Lung (tissue), 12 donors: ENCODE data around the gene PIP5K1B. TPM values are rescaled to one million over a fixed set of nuclear protein-coding genes. Genes with fewer than 3 reads are reported as not detected.

Source experiments
- ATAC-seq: fragments of 200-7000 bp; cut with Tn5 transposase; one replicate; pipeline ENCODE4 v1.9.1; 2020; ENCODE audit warnings: moderate number of reproducible peaks; ENCODE audit not compliant: insufficient read depth, low FRiP score
- DNase-seq, 3 donors: peaks; one replicate each; pipeline ENCODE4 v3.0.0-alpha.2; 2013 to 2017
- H3K27ac ChIP-seq, 2 donors: one replicate each; pipeline ENCODE4 v1.5.1; 2013; ENCODE audit warnings: mild to moderate bottlenecking in 2 of 2, moderate library complexity in 2 of 2, control low read depth in 1 of 2, inconsistent platforms in 1 of 2, low read depth in 1 of 2, low read length in 1 of 2
- H3K27me3 ChIP-seq, 3 donors: one replicate each; pipeline ENCODE4 v1.5.1; 2013; ENCODE audit warnings: low read length in 2 of 3; ENCODE audit not compliant: control insufficient read depth in 3 of 3, insufficient read depth in 3 of 3
- H3K36me3 ChIP-seq, 4 donors: one replicate each; pipeline ENCODE4 v1.5.1; 2013; ENCODE audit warnings: low read length in 4 of 4, mild to moderate bottlenecking in 1 of 4, moderate library complexity in 1 of 4; ENCODE audit not compliant: control insufficient read depth in 4 of 4, insufficient read depth in 4 of 4
- H3K4me1 ChIP-seq, 5 donors: one replicate each; pipeline ENCODE4 v1.5.1; 2013; ENCODE audit warnings: low read length in 5 of 5, mild to moderate bottlenecking in 2 of 5, moderate library complexity in 1 of 5; ENCODE audit not compliant: control insufficient read depth in 5 of 5, insufficient read depth in 5 of 5
- H3K4me3 ChIP-seq: one replicate; pipeline ENCODE4 v1.5.1; 2013; ENCODE audit warnings: mild to moderate bottlenecking, control low read depth, moderate library complexity
- H3K9ac ChIP-seq, 2 donors: one replicate each; pipeline ENCODE4 v1.5.1; 2013; ENCODE audit warnings: low read length in 2 of 2, control low read depth in 1 of 2; ENCODE audit not compliant: insufficient read depth in 1 of 2
- H3K9me3 ChIP-seq, 4 donors: one replicate each; pipeline ENCODE4 v1.5.1; 2013; ENCODE audit warnings: low read length in 3 of 4, mild to moderate bottlenecking in 1 of 4, moderate library complexity in 1 of 4; ENCODE audit not compliant: control insufficient read depth in 4 of 4, insufficient read depth in 3 of 4
- CTCF ChIP-seq: IDR thresholded peaks from 2 replicates; pipeline ENCODE4 v1.5.1; 2012; ENCODE audit warnings: mild to moderate bottlenecking; ENCODE audit errors: control extremely low read depth, extremely low read depth
- WGBS, 2 donors: extraction: QIAGEN DNeasy Blood & Tissue Kit; methylation state at CpG; one replicate each; pipeline ENCODE4 v1.1.7; 2013; 5-methylcytosine and 5-hydroxymethylcytosine counted together
- polyA plus RNA-seq, 2 donors: library from polyadenylated mRNA; stranded (reverse); fragments of 200-250 nt; gene quantifications; one replicate each; pipeline ENCODE4 v1.2.1, GENCODE V29; 2013
- total RNA-seq, 2 donors: library from RNA; depleted of rRNA in 1 of 2; stranded (reverse); fragments of >200 nt in 1 of 2; gene quantifications; one replicate each; pipeline ENCODE4 v1.2.1, GENCODE V29; 2014 to 2021
- donor health status: control.
- donor health status: control.
- donor health status: Bipolar disorder and iron deficiency.
- donor health status: healthy.
- donor health status: DM: yes; HTN: yes; CAD: no.

Gene PIP5K1B
- total and polyA plus RNA-seq, 4 donors = 6.6 to 28.2 (median 15.6) TPM

DNA sequence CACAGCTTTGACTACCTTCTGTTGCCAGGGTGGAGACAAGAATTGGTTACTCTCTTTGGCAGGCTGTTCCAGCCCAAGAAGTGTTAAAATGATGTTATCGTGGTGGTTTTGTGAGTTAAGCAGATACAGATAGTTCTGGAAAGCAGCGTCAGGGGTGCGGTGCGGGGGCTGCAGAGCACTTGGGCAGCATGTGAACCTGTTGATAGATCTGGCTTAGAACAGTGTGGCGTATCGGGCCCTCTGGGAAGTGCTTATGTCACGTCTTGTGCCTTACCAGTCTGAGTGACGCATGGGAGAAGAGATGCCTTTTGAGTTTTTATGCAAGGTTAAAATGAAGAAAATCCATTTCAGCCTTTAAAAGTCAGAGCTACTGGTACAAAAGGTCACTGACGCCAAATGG lies 156.4 kb downstream of the PIP5K1B start:
- H3K4me1 ChIP-seq = peaks cover 0 to 7% (median 0%) of the 10 kb centered on the region in 5 donors
- no peak for ATAC-seq
- 90 to 95% methylated on average over 9 of the region's 9 CpGs for WGBS, 2 donors
- H3K9me3 ChIP-seq = no peaks in the 10 kb centered on the region
- H3K27me3 ChIP-seq = peaks cover 0 to 5% (median 3%) of the 10 kb centered on the region in 3 donors
- no peak overlapping the region for H3K4me3 ChIP-seq
- no peak for DNase-seq
- peaks cover 0 to 2% (median 0%) of the 10 kb centered on the region in 4 donors for H3K36me3 ChIP-seq
- H3K27ac ChIP-seq = peak overlapping the region in 1 of 2 donors; percentile 79
- no peak for TF ChIP-seq CTCF
- no peak overlapping the region for H3K9ac ChIP-seq

DNA sequence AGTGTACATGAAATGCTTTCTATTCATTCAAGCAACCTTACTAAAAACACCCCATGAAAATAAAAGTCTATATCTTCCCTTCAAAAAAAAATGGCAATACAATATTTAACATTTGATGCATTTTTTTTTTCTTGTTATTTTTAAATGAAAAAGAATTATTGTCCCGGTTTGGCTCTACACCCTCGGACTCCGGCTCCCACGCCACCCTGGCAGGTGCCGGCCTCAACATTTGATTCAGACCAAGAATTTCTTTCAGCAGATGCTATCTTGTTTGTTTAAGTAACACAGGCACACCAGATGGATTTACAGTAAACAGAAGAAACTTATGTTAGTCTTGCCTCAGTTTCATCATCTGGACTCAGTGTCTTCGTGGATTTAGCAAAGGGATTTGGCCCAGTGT lies 162.0 kb downstream of the PIP5K1B start:
- no peaks in the 10 kb centered on the region for H3K9me3 ChIP-seq
- no peak for TF ChIP-seq CTCF
- DNase-seq = no peak
- WGBS, 2 donors = 94 to 95% methylated on average over 6 of the region's 6 CpGs
- no peaks in the 10 kb centered on the region for H3K27me3 ChIP-seq
- ATAC-seq = no peak
- no peak overlapping the region for H3K27ac ChIP-seq
- H3K36me3 ChIP-seq = peaks cover 0 to 2% (median 0%) of the 10 kb centered on the region in 4 donors
- no peak overlapping the region for H3K4me3 ChIP-seq
- H3K4me1 ChIP-seq = peaks cover 0 to 13% (median 1%) of the 10 kb centered on the region in 5 donors
- H3K9ac ChIP-seq = no peak overlapping the region

- TF ChIP-seq CTCF = no peak
- Histone ChIP-seq H3K27me3 (no peaks in the 10 kb centered on the region), H3K4me3 (no peak overlapping the region), H3K36me3 (peaks cover 0 to 2% (median 0%) of the 10 kb centered on the region in 4 donors), H3K9me3 (no peaks in the 10 kb centered on the region), H3K27ac (peak overlapping the region in 1 of 2 donors; percentile 33), H3K9ac (no peak overlapping the region), H3K4me1 (peaks cover 0 to 13% (median 2%) of the 10 kb centered on the region in 5 donors)
- ATAC-seq = no peak
- WGBS, 2 donors = 91 to 98% methylated on average over 3 of the region's 3 CpGs
- no peak for DNase-seq
These were observed 164.0 kb downstream of the PIP5K1B start for GRCh38 chr9:68869022-68869421.

DNA sequence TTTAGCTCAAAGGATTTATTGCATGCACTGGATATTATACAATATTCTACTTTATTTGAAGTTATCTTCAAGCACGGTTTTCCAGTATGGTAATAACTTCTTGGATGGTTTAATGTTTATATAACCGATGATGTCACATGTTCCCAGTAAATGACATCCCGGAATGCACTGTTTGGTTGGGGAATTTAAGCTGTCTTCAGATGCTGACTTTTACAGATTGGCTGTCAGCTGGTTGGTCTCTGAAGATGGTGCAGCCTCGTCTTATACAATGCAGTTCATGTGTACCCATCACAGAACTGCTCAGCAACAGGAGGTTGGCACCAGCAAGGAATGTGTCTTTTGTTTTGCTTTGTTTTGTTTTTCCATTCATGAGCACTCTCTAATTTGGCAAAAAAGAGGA lies 165.0 kb downstream of the PIP5K1B start:
- DNase-seq (no peak), ATAC-seq (no peak)
- Histone ChIP-seq H3K36me3 (peaks cover 0 to 2% (median 0%) of the 10 kb centered on the region in 4 donors), H3K4me3 (no peak overlapping the region), H3K9ac (no peak overlapping the region), H3K27me3 (no peaks in the 10 kb centered on the region), H3K4me1 (peaks cover 0 to 13% (median 2%) of the 10 kb centered on the region in 5 donors), H3K27ac (no peak overlapping the region), H3K9me3 (no peaks in the 10 kb centered on the region)
- no peak for TF ChIP-seq CTCF
- 57 to 63% methylated on average over 4 of the region's 4 CpGs for WGBS, 2 donors
